DND-41 (cell line): Measurements from ENCODE around the gene FITM2.

ENCODE experiments used
- ATAC-seq: fragments of 200-7000 bp; cut with Tn5 transposase; 3 replicates; pipeline ENCODE4 v1.9.1; 2021; ENCODE audit warnings: low read depth; ENCODE audit not compliant: insufficient read depth
- DNase-seq: peaks from one replicate; pipeline ENCODE4 v3.0.0-alpha.2; 2020
- H2AFZ ChIP-seq: 2 replicates; pipeline ENCODE4 v1.6.0; 2012; ENCODE audit warnings: low read depth, low read length
- H3K27ac ChIP-seq: 2 replicates; pipeline ENCODE4 v1.5.1; 2012; ENCODE audit warnings: low read length, inconsistent platforms
- H3K27me3 ChIP-seq: fragments of 200-600 bp; sonication (generic); 2 replicates; pipeline ENCODE4 v1.6.0; 2012; ENCODE audit warnings: low read length, mild to moderate bottlenecking, inconsistent platforms; ENCODE audit not compliant: insufficient read depth, poor library complexity
- H3K36me3 ChIP-seq: 2 replicates; pipeline ENCODE4 v1.5.1; 2012; ENCODE audit warnings: low read length, inconsistent platforms; ENCODE audit not compliant: insufficient read depth
- H3K4me1 ChIP-seq: 2 replicates; pipeline ENCODE4 v1.5.1; 2012; ENCODE audit warnings: mild to moderate bottlenecking, low read length; ENCODE audit not compliant: insufficient read depth
- H3K4me2 ChIP-seq: 2 replicates; pipeline ENCODE4 v1.6.0; 2012; ENCODE audit warnings: mild to moderate bottlenecking, moderate library complexity, low read length, inconsistent platforms; ENCODE audit not compliant: insufficient read depth
- H3K4me3 ChIP-seq, 2 experiments: fragments of 200-600 bp in 1 of 2; shearing (Covaris generic) in 1 of 2; 2 replicates each; pipeline ENCODE4 v1.5.1; 2012 to 2016; ENCODE audit warnings: inconsistent platforms in 2 of 2, low read length in 2 of 2, mild to moderate bottlenecking in 2 of 2, low read depth in 1 of 2, moderate library complexity in 1 of 2
- H3K79me2 ChIP-seq: 2 replicates; pipeline ENCODE4 v1.6.0; 2012; ENCODE audit warnings: low read length, inconsistent platforms; ENCODE audit not compliant: insufficient read depth
- H3K9ac ChIP-seq: 2 replicates; pipeline ENCODE4 v1.6.0; 2012; ENCODE audit warnings: low read depth, mild to moderate bottlenecking, inconsistent platforms, low read length, moderate library complexity
- H3K9me3 ChIP-seq: 2 replicates; pipeline ENCODE4 v1.5.1; 2012; ENCODE audit warnings: low read length, moderate library complexity, mild to moderate bottlenecking, inconsistent platforms; ENCODE audit not compliant: insufficient read depth, severe bottlenecking
- H4K20me1 ChIP-seq: 2 replicates; pipeline ENCODE4 v1.6.0; 2012; ENCODE audit warnings: low read length; ENCODE audit not compliant: insufficient read depth
- CTCF ChIP-seq: IDR thresholded peaks from 2 replicates; pipeline ENCODE4 v1.5.1; 2012; ENCODE audit warnings: borderline replicate concordance, low read length, moderate library complexity, mild to moderate bottlenecking; ENCODE audit not compliant: poor library complexity, severe bottlenecking; ENCODE audit errors: extremely low read depth
- EZH2 ChIP-seq: IDR thresholded peaks from 3 replicates; pipeline ENCODE4 v1.6.1; 2012; ENCODE audit warnings: borderline replicate concordance, low read depth, mild to moderate bottlenecking, moderate library complexity, low read length, inconsistent platforms; ENCODE audit not compliant: severe bottlenecking

FITM2 gene

GRCh38 chr20:44326391-44327159 is 15.6 kb upstream of the FITM2 start:
- ATAC-seq (no peak), DNase-seq (no peak)
- TF ChIP-seq CTCF: no peak
- TF ChIP-seq EZH2: no peak
- H3K4me2 ChIP-seq: no peak overlapping the region
- no peaks in the 10 kb centered on the region for H3K79me2 ChIP-seq
- H3K9ac ChIP-seq: no peak overlapping the region
- H3K4me1 ChIP-seq: no peaks in the 10 kb centered on the region
- no peaks in the 10 kb centered on the region for H4K20me1 ChIP-seq
- no peak overlapping the region for H2AFZ ChIP-seq
- no peaks in the 10 kb centered on the region for H3K36me3 ChIP-seq
- no peak overlapping the region for H3K27ac ChIP-seq
- H3K27me3 ChIP-seq: peaks cover 10% of the 10 kb centered on the region
- H3K4me3 ChIP-seq: no peak overlapping the region
- no peaks in the 10 kb centered on the region for H3K9me3 ChIP-seq

- Histone ChIP-seq H3K9me3 (no peaks in the 10 kb centered on the region), H3K9ac (no peak overlapping the region), H3K4me1 (no peaks in the 10 kb centered on the region), H3K79me2 (no peaks in the 10 kb centered on the region), H3K4me2 (no peak overlapping the region), H3K27me3 (peaks cover 9% of the 10 kb centered on the region), H4K20me1 (no peaks in the 10 kb centered on the region), H3K4me3 (no peak overlapping the region), H3K36me3 (no peaks in the 10 kb centered on the region), H3K27ac (no peak overlapping the region), H2AFZ (no peak overlapping the region)
- TF ChIP-seq EZH2: no peak
- TF ChIP-seq CTCF: no peak
- DNase-seq (no peak), ATAC-seq (no peak)
These were observed 13.3 kb upstream of the FITM2 start for GRCh38 chr20:44324343-44324742.

GRCh38 chr20:44319839-44320422 is 8.9 kb upstream of the FITM2 start:
- ATAC-seq (no peak), DNase-seq (no peak)
- no peak overlapping the region for H3K9ac ChIP-seq
- no peak overlapping the region for H3K27ac ChIP-seq
- H3K4me1 ChIP-seq: no peaks in the 10 kb centered on the region
- TF ChIP-seq CTCF (no peak), EZH2 (no peak)
- peaks cover 6% of the 10 kb centered on the region for H3K27me3 ChIP-seq
- no peak overlapping the region for H3K4me3 ChIP-seq
- no peaks in the 10 kb centered on the region for H3K36me3 ChIP-seq
- no peak overlapping the region for H2AFZ ChIP-seq
- H4K20me1 ChIP-seq: no peaks in the 10 kb centered on the region
- no peaks in the 10 kb centered on the region for H3K9me3 ChIP-seq
- H3K79me2 ChIP-seq: no peaks in the 10 kb centered on the region
- no peak overlapping the region for H3K4me2 ChIP-seq
